COLO668 (cell line): ENCODE data around the gene JAML.
A peak's percentile ranks its signal among the peaks of the same experiment; 100 is the strongest.
"Not testable (repeated sequence)": the region's sequence is repeated elsewhere in the genome, so short reads cannot be mapped to it uniquely, and the experiment has no call there.

Experiments used
- DNase-seq: peaks from one replicate; lab custom pipeline; 2025; ENCODE audit not compliant: unreplicated experiment; lab: John Stamatoyannopoulos, UW

Gene JAML

GRCh38 chr11:118199135-118199534, 25.7 kb downstream of the JAML start:
- DNase-seq: no peak

- peak; percentile 63 for DNase-seq
Observed at GRCh38 chr11:118198370-118198769, 26.4 kb downstream of the JAML start.

GRCh38 chr11:118194835-118195627, 29.8 kb downstream of the JAML start:
- peak; percentile 75 for DNase-seq

- no peak for DNase-seq
Observed at GRCh38 chr11:118193910-118194566, 30.8 kb downstream of the JAML start.

GRCh38 chr11:118192817-118193216, 32.0 kb downstream of the JAML start:
- not testable (repeated sequence) for DNase-seq

- not testable (repeated sequence) for DNase-seq
Observed at GRCh38 chr11:118190942-118191506, 33.8 kb downstream of the JAML start.

GRCh38 chr11:118186346-118187107, 38.3 kb downstream of the JAML start:
- no peak for DNase-seq

GRCh38 chr11:118184784-118185579, 39.8 kb downstream of the JAML start:
- no peak for DNase-seq

- not testable (repeated sequence) for DNase-seq
Observed at GRCh38 chr11:118183691-118184090, 41.1 kb downstream of the JAML start.

- no peak for DNase-seq
Observed at GRCh38 chr11:118180300-118180703, 44.5 kb downstream of the JAML start.

- DNase-seq: no peak
Observed at GRCh38 chr11:118176778-118177134, 48.1 kb downstream of the JAML start.

- DNase-seq: no peak
Observed at GRCh38 chr11:118175993-118176777, 48.6 kb downstream of the JAML start, which contains the start of gene SCN2B. SCN2B (minus strand) TSS chr11:118176639; CDS start chr11:118176431, 208 bp downstream.

GRCh38 chr11:118175031-118175992, 49.5 kb downstream of the JAML start:
- DNase-seq: no peak

- DNase-seq: no peak
Observed at GRCh38 chr11:118174006-118174567, 50.7 kb downstream of the JAML start.

GRCh38 chr11:118172356-118172755, 52.5 kb downstream of the JAML start:
- DNase-seq: no peak

GRCh38 chr11:118171269-118172062, 53.3 kb downstream of the JAML start:
- DNase-seq: peak; percentile 68

- peak; percentile 17 for DNase-seq
Observed at GRCh38 chr11:118170882-118171268, 53.9 kb downstream of the JAML start.
